Measurements from ENCODE around the gene ANO2.

GRCh38 chr12:5914387-5915149 is 30.5 kb downstream of the ANO2 start:
- TF ChIP-seq ZNF331 (CRISPR knock-in tag; IDR thresholded peaks at IDR 0.05; ENCODE audit: low read depth) (no peak), CTCF (conservative IDR thresholded peaks at IDR 0.05; ENCODE audit: low read depth in 2 of 2) (no peak), EZH2 (IDR thresholded peaks at IDR 0.05; ENCODE audit: low read depth, unreplicated experiment) (no peak), REST (IDR thresholded peaks at IDR 0.05; ENCODE audit: unreplicated experiment) (no peak), CREB1 (CRISPR knock-in tag; IDR thresholded peaks at IDR 0.05; ENCODE audit: low read depth) (no peak), POLR2AphosphoS5 (IDR thresholded peaks at IDR 0.05; ENCODE audit: low read depth) (no peak), EZH2phosphoT487 (IDR thresholded peaks at IDR 0.05; ENCODE audit: unreplicated experiment) (no peak), JUNB (IDR thresholded peaks at IDR 0.05; ENCODE audit: unreplicated experiment) (no peak), ETS1 (IDR thresholded peaks at IDR 0.05) (no peak)

Measured in GM23338 (cell line).